GM12874 (cell line): ENCODE results near the gene OR4D2.
A peak's percentile ranks its signal among the peaks of the same experiment; 100 is the strongest.

Experiments used
- TF ChIP-seq, protein P1 (sequence below): IDR thresholded peaks from 2 replicates; pipeline ENCODE4 v1.5.1; 2011; ENCODE audit warnings: low read depth, mild to moderate bottlenecking, control low read depth, low read length, moderate library complexity; ENCODE audit not compliant: insufficient read depth

The OR4D2 gene

DNA sequence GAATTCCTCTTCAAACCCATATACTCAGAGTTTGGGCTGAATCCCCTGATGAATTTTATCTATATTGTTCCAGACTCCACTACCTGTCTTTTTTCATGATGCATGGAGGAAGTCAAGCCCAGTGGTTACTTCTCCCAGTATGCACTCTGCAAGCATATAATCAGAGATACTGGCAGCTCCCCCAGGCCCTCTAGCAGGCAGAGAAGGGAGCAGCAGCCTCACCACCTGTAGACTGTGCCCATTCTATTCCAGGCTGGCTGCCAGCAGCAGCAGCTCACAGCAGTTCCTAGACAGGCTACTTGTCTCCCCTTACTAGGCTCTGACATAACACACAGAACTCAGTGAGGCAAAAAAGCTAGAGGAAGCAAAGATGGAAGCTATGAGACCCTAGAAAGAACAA, 48.9 kb downstream of the OR4D2 start:
- TF ChIP-seq, protein P1, sequence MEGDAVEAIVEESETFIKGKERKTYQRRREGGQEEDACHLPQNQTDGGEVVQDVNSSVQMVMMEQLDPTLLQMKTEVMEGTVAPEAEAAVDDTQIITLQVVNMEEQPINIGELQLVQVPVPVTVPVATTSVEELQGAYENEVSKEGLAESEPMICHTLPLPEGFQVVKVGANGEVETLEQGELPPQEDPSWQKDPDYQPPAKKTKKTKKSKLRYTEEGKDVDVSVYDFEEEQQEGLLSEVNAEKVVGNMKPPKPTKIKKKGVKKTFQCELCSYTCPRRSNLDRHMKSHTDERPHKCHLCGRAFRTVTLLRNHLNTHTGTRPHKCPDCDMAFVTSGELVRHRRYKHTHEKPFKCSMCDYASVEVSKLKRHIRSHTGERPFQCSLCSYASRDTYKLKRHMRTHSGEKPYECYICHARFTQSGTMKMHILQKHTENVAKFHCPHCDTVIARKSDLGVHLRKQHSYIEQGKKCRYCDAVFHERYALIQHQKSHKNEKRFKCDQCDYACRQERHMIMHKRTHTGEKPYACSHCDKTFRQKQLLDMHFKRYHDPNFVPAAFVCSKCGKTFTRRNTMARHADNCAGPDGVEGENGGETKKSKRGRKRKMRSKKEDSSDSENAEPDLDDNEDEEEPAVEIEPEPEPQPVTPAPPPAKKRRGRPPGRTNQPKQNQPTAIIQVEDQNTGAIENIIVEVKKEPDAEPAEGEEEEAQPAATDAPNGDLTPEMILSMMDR, result no peak

DNA sequence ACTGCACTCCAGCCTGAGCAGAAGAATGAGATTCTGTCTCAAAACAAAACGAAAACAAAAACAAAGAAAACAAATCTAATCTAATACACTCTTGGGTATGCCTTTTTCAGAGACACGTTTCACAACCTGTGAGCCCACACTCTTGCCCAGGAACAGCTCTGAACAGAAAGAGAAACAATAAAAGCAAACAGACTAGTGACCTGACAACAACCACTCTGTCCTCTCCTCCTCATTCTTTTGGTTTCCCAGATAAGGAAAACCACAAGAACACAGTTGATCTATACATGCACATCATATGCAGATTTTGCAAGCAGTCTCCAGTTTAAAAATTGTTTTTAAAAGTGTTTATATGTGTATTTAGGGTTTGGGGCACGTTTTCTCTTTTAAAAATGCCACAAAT, 51.0 kb downstream of the OR4D2 start:
- TF ChIP-seq, protein P1, result no peak

DNA sequence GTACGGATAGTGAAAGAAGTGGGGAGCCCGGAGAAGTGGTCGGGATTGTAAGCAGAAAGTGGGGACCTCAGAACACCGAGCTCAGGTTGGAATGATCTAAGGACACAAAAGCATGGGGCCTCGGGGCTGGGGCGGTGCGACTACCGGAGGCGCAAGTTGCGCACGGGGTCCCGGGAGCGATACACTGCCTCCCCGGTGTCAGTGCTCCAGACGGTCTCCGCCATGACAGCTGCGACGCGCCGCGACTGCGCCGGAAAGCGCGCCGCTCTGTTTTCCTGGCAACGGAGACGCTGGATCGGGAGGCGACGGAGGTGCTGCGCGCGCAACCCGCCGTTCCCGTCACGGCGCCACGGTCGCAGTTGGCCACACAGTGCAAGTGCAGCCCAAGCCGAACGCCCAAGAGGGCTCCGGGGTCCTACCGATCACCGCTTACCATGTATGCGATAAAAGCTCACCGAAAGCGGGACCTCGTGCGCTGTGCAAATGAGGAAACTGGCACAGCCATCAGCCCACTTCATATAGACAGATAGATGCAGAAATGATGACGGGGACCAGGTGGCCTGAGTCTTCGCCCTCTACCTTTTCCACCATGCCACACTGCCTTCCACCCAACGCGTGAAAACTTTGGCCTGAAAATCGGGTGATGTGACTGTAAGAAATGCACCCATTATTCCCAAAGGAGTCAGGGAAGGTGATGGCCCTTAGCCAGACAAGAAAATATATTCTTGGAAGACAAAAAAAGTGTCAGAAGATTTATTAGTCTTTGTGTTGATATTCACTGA, 52.4 kb downstream of the OR4D2 start, which contains the start of gene MKS1:
TSS of gene MKS1 (minus strand) at position 249 of the 782 bp plus-strand sequence. CDS start at position 224, 25 bp downstream.
- TF ChIP-seq, protein P1, result peak; percentile 81

DNA sequence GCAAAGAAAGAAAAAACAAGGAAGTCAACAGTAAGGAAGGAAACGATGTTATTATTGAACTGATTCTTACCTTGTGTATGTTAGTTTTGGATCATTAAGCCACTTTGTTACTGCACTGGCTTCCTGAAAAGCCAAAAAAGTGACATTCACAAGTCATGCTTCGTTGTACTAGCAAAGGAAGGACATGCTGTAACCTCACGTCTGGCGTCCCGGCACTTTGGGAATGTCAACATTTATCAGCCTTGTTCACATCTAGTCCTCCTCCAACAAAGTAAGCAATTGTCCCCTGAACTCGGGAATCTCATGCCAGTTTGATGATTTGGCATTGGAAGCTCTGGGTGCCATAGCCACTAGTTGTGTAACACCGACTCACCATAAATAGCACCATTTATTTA, 53.0 kb downstream of the OR4D2 start:
- TF ChIP-seq, protein P1, result no peak
